NCI-H2107 treated with DMSO at 0.1 percent for 48 hours (cell line): ENCODE data around the gene NPNT.

Source experiments
- DNase-seq: peaks from one replicate; lab custom pipeline; 2025; ENCODE audit not compliant: unreplicated experiment; lab: John Stamatoyannopoulos, UW

Gene NPNT

GRCh38 chr4:106017975-106018374, 122.7 kb downstream of the NPNT start:
- peak; percentile 14 for DNase-seq

GRCh38 chr4:106019771-106020170, 124.5 kb downstream of the NPNT start:
- no peak for DNase-seq
